HepG2 (cell line): ENCODE measurements around the gene DLG1. TPM values are rescaled to one million over a fixed set of nuclear protein-coding genes. Genes with fewer than 3 reads are reported as not detected.

Experiments used
- ELF1 ChIP-seq: sonication (generic); formaldehyde crosslinking; IDR thresholded peaks from 2 replicates; pipeline ENCODE4 v1.4.0; 2020; ENCODE audit warnings: missing genetic modification reagents
- ELF4 ChIP-seq: sonication (generic); formaldehyde crosslinking; IDR thresholded peaks from 2 replicates; pipeline ENCODE4 v1.5.0; 2020; ENCODE audit warnings: missing genetic modification reagents, mild to moderate bottlenecking, moderate library complexity, borderline replicate concordance
- GATAD2A ChIP-seq: IDR thresholded peaks from 2 replicates; pipeline ENCODE4 v1.6.1; 2016
- GFI1 ChIP-seq: sonication (generic); formaldehyde crosslinking; IDR thresholded peaks from 2 replicates; pipeline ENCODE4 v1.5.0; 2020; ENCODE audit warnings: missing genetic modification reagents, mild to moderate bottlenecking, borderline replicate concordance
- KDM3A ChIP-seq: IDR thresholded peaks from 2 replicates; pipeline ENCODE4 v1.6.1; 2018; ENCODE audit warnings: low read depth, missing compliant biosample characterization
- KMT2B ChIP-seq: IDR thresholded peaks from 2 replicates; pipeline ENCODE4 v1.6.1; 2016; ENCODE audit warnings: missing genetic modification reagents, missing compliant biosample characterization
- SATB2 ChIP-seq: sonication (generic); formaldehyde crosslinking; IDR thresholded peaks from 2 replicates; pipeline ENCODE4 v1.5.0; 2020; ENCODE audit warnings: missing genetic modification reagents
- SP4 ChIP-seq: sonication (generic); formaldehyde crosslinking; IDR thresholded peaks from 2 replicates; pipeline ENCODE4 v1.8.1; 2023; ENCODE audit warnings: mild to moderate bottlenecking, missing genetic modification reagents
- TEAD3 ChIP-seq: optimal IDR thresholded peaks from 2 replicates; pipeline ENCODE3; 2016; ENCODE audit warnings: borderline replicate concordance
- ZBTB34 ChIP-seq: sonication (generic); formaldehyde crosslinking; IDR thresholded peaks from 2 replicates; pipeline ENCODE4 v1.8.0; 2022; ENCODE audit warnings: mild to moderate bottlenecking, missing genetic modification reagents
- ZBTB7A ChIP-seq: sonication (generic); formaldehyde crosslinking; IDR thresholded peaks from 2 replicates; pipeline ENCODE4 v1.8.0; 2022; ENCODE audit warnings: mild to moderate bottlenecking, missing genetic modification reagents
- ZFX ChIP-seq: sonication (generic); formaldehyde crosslinking; IDR thresholded peaks from 2 replicates; pipeline ENCODE4 v1.4.0; 2020; ENCODE audit warnings: mild to moderate bottlenecking, low read depth, missing genetic modification reagents, moderate library complexity
- ZGPAT ChIP-seq: IDR thresholded peaks from 2 replicates; pipeline ENCODE4 v1.6.1; 2016; ENCODE audit warnings: mild to moderate bottlenecking
- ZNF121 ChIP-seq: sonication (generic); formaldehyde crosslinking; IDR thresholded peaks from 2 replicates; pipeline ENCODE4 v1.5.0; 2020; ENCODE audit warnings: mild to moderate bottlenecking, missing genetic modification reagents
- ZNF276 ChIP-seq: sonication (generic); formaldehyde crosslinking; IDR thresholded peaks from 2 replicates; pipeline ENCODE4 v1.4.0; 2020; ENCODE audit warnings: mild to moderate bottlenecking, low read depth, missing genetic modification reagents
- ZNF7 ChIP-seq: IDR thresholded peaks from 2 replicates; pipeline ENCODE4 v1.6.1; 2016; ENCODE audit warnings: missing biosample characterization, missing genetic modification reagents
- polyA plus RNA-seq, 8 experiments: library from polyadenylated mRNA; depleted of rRNA in 3 of 8; stranded (reverse) in 7 of 8; unstranded in 1 of 8; fragments of >200 nt; fragmentation: Illumina TruSeq in 4 of 8; extraction: Trizol in 4 of 8; gene quantifications; 2 replicates each; pipeline versions ENCODE4 v1.2.1 to v1.2.3, GENCODE V29; 2011 to 2016; ENCODE audit warnings: low read depth in 4 of 8, missing spikeins in 1 of 8, mixed read lengths in 1 of 8; ENCODE audit not compliant: insufficient read depth in 1 of 8
- total RNA-seq, 5 experiments: library from RNA; depleted of rRNA; stranded (reverse); fragments of >200 nt; fragmentation: Illumina TruSeq; extraction: Trizol; gene quantifications; 2 replicates each; pipeline ENCODE4 v1.2.3, GENCODE V29; 2016; ENCODE audit warnings: low read depth in 1 of 5
- TF ChIP-seq, protein P1 (sequence below): sonication (generic); formaldehyde crosslinking; IDR thresholded peaks from 2 replicates; pipeline ENCODE4 v1.5.0; 2020; ENCODE audit warnings: missing genetic modification reagents
- TF ChIP-seq, protein P2 (sequence below): sonication (generic); formaldehyde crosslinking; IDR thresholded peaks from 2 replicates; pipeline ENCODE4 v1.5.1; 2020; ENCODE audit warnings: mild to moderate bottlenecking, missing genetic modification reagents, borderline replicate concordance

DLG1 gene
- total and polyA plus RNA-seq, 2 of the 13 experiments (the other 11 are each of a cell fraction or from before 2014, with no cell fraction given) = 30.5 to 104 TPM

GRCh38 chr3:197298945-197299854, 788 bp upstream of the DLG1 start (continued):
- TF ChIP-seq KDM3A (0 out of 2 replicates have a peak, but pooled peaks have one; percentile 69), SP4 (peak; percentile 36; the same call in 1 of the 2 replicates), ZNF7 (CRISPR knock-in tag) (no peak), ZGPAT (CRISPR knock-in tag) (0 out of 2 replicates have a peak, but pooled peaks have one; percentile 19), ELF1 (peak; percentile 66), ELF4 (no peak), GFI1 (CRISPR knock-in tag) (0 out of 2 replicates have a peak, but pooled peaks have one; percentile 7), TEAD3 (peak; percentile 12), ZBTB34 (CRISPR knock-in tag) (peak; percentile 30; the same call in 1 of the 2 replicates), ZBTB7A (CRISPR knock-in tag) (no peak), ZNF121 (CRISPR knock-in tag) (no peak), GATAD2A (CRISPR knock-in tag) (peak; percentile 10; the same call in 1 of the 2 replicates), SATB2 (no peak), ZNF276 (CRISPR knock-in tag) (no peak), ZFX (peak; percentile 80), KMT2B (CRISPR knock-in tag) (peak; percentile 42; the same call in 1 of the 2 replicates)
- TF ChIP-seq, protein P1, sequence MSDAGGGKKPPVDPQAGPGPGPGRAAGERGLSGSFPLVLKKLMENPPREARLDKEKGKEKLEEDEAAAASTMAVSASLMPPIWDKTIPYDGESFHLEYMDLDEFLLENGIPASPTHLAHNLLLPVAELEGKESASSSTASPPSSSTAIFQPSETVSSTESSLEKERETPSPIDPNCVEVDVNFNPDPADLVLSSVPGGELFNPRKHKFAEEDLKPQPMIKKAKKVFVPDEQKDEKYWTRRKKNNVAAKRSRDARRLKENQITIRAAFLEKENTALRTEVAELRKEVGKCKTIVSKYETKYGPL = 0 out of 2 replicates have a peak, but pooled peaks have one; percentile 21
- TF ChIP-seq, protein P2, sequence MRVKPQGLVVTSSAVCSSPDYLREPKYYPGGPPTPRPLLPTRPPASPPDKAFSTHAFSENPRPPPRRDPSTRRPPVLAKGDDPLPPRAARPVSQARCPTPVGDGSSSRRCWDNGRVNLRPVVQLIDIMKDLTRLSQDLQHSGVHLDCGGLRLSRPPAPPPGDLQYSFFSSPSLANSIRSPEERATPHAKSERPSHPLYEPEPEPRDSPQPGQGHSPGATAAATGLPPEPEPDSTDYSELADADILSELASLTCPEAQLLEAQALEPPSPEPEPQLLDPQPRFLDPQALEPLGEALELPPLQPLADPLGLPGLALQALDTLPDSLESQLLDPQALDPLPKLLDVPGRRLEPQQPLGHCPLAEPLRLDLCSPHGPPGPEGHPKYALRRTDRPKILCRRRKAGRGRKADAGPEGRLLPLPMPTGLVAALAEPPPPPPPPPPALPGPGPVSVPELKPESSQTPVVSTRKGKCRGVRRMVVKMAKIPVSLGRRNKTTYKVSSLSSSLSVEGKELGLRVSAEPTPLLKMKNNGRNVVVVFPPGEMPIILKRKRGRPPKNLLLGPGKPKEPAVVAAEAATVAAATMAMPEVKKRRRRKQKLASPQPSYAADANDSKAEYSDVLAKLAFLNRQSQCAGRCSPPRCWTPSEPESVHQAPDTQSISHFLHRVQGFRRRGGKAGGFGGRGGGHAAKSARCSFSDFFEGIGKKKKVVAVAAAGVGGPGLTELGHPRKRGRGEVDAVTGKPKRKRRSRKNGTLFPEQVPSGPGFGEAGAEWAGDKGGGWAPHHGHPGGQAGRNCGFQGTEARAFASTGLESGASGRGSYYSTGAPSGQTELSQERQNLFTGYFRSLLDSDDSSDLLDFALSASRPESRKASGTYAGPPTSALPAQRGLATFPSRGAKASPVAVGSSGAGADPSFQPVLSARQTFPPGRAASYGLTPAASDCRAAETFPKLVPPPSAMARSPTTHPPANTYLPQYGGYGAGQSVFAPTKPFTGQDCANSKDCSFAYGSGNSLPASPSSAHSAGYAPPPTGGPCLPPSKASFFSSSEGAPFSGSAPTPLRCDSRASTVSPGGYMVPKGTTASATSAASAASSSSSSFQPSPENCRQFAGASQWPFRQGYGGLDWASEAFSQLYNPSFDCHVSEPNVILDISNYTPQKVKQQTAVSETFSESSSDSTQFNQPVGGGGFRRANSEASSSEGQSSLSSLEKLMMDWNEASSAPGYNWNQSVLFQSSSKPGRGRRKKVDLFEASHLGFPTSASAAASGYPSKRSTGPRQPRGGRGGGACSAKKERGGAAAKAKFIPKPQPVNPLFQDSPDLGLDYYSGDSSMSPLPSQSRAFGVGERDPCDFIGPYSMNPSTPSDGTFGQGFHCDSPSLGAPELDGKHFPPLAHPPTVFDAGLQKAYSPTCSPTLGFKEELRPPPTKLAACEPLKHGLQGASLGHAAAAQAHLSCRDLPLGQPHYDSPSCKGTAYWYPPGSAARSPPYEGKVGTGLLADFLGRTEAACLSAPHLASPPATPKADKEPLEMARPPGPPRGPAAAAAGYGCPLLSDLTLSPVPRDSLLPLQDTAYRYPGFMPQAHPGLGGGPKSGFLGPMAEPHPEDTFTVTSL (CRISPR knock-in tag) = 0 out of 2 replicates have a peak, but pooled peaks have one; percentile 17
